GM19035 (cell line): ENCODE data around the gene ZNF324.
"Not testable (repeated sequence)": the region's sequence is repeated elsewhere in the genome, so short reads cannot be mapped to it uniquely, and the experiment has no call there.

ENCODE experiments used
- ATAC-seq: cut with Tn5 transposase; IDR thresholded peaks from one replicate; pipeline ENCODE4 v1.9.1; 2021; ENCODE audit not compliant: unreplicated experiment

Gene ZNF324

DNA sequence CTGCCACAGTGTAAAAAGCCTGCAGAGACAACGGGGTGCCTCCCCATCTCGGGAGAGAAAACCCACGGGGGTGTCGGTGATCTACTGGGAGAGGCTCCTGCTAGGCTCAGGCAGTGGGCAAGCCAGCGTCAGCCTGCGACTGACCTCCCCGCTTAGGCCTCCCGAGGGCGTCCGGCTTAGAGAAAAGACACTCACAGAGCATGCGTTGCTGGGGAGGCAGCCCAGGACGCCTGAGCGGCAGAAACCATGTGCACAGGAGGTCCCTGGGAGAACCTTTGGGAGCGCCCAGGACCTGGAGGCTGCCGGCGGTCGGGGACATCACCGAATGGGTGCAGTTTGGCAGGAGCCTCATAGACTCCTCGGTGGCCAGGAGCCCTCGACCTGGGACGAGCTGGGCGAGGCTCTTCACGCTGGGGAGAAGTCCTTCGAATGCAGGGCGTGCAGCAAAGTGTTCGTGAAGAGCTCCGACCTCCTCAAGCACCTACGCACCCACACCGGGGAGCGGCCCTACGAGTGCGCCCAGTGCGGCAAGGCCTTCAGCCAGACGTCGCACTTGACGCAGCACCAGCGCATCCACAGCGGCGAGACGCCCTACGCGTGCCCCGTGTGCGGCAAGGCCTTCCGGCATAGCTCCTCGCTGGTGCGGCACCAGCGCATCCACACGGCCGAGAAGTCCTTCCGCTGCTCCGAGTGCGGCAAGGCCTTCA is 4.1 kb downstream of the ZNF324 start:
- not testable (repeated sequence) for ATAC-seq

DNA sequence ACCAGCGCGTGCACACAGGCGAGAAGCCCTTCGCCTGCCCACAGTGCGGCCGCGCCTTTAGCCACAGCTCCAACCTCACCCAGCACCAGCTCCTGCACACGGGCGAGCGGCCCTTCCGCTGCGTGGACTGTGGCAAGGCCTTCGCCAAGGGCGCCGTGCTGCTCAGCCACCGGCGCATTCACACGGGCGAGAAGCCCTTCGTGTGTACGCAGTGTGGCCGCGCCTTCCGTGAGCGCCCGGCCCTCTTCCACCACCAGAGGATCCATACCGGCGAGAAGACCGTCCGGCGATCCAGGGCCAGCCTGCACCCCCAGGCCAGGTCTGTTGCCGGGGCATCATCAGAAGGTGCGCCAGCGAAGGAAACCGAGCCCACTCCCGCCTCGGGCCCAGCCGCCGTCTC is 4.9 kb downstream of the ZNF324 start:
- no peak for ATAC-seq

DNA sequence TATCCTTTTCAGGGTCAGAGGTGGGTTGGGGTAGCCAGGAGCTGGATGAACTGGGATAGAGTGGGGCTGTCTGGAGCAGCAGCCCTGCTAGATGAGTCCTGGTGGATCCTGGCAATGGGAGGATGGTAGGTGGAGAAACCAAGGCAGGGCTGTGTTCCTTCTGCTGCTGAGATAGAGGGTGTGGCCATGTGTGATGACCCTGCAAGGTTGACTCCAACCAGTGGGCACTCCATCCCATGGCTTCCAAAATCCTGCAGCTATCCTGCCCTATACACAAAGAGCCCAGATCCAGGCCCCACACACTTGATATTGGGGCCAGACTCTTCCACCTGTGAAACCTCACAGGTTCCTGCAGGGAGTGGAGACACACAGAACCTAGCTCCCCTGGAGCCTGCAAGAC is 6.9 kb downstream of the ZNF324 start:
- no peak for ATAC-seq

DNA sequence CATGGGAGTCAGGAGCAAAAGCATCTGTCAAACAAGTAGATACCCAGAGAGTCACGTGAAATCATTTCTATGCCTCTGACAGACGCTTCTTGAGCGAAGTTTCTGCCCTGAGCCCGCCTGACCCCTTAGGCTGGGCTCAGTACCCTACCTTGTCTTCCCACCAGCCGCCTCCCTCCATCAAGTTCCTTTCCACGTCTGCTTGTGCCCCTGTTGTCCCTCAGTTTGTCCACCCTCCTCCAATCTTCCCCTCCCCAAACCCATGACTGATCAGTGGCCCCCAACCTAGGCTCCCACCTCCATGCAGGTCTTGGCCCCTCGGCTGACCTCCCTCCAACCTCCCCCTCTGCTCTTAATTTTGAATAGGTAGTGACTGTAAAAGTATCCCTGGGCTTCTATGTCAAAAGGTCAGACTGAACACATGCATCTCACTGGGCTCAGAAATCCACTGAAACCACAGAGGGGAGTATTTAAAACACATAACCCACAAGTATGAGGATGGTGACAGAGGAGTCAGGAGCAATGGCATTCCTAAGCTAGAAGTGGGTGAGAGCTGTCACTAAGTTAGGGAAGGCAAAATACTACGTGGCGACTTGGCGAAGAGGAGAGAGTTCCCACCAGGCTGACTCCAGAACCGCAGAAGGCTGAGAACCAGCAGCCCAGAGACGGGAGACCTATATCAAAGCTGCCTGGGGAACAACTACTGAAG is 7.6 kb downstream of the ZNF324 start:
- no peak for ATAC-seq

DNA sequence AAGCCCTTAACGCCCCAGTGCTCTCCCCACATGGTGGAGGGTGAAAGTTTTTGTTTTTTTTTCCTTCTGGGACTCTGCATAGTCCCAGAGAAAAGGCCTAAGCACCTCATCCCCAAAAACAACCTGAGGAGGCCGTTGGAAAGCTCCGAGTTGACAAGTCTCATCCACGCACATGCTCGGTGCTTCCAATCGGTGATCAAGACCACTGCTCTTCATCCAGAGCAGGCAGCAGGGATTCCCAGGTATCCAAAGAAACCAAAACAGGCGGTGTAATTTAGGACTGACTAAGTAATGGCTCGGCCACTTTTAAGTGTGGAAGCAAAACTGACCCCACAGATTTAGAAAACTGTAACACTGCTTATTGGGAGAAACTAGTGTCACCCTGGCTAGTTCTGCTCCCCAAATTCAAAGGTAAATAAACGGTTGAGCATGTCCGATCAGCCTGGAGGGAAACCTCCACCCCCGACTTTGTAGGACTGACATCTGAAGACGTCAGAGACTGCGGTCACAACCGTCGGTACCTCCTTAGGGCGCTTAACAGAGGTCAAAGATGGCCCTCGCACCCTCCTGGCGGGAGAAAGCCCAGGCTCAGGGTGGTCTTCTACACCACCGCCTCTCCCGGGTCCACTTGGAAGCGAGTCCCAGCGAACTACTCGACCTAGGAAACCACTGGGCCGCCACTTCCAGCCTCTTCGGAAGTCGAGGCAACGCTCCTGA is 8.3 kb downstream of the ZNF324 start:
- peak; percentile 9 for ATAC-seq

DNA sequence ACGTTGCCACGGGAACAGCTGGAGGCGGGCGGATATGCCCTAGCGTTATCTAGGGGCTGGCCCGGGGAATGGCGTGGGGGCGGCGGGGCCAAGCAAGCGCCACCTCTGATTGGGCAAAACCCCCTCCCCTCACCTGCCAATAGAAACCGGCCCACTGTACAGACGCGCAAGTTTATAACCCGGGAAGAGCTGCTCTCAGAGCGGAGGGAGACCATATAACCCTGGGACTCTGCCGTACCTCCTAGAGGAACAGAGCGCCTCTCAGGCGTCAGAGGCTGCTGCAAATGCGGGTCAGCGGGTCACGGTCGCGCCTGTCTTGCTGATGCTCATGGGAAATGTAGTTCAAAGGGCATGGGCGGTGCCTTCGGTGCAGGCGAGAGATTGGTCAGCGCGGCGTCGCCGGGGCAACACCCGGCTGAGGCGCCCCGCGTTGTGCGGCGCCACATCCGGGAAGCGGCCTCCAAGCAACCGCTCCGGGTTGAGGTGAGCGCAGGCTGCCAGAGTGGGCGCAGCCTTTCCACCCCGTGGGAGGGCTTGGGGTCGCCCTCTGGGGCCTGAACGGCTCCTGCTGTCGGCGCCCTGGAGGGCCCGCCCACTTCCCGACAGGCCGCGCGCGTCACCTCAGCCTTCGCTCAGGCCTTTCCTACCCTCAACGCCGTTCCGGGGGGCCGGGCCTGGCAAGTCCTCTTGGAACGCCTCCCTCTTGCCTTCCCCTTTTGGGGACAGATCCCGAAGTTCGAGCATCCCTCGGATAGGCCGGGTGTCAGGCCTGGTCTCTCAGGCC is 9.0 kb downstream of the ZNF324 start, which contains the start of gene ZNF446:
TSS of gene ZNF446 (plus strand) at position 639 of the 784 bp plus-strand sequence. CDS start 867 bp downstream, outside the sequence.
- ATAC-seq = peak; percentile 87

DNA sequence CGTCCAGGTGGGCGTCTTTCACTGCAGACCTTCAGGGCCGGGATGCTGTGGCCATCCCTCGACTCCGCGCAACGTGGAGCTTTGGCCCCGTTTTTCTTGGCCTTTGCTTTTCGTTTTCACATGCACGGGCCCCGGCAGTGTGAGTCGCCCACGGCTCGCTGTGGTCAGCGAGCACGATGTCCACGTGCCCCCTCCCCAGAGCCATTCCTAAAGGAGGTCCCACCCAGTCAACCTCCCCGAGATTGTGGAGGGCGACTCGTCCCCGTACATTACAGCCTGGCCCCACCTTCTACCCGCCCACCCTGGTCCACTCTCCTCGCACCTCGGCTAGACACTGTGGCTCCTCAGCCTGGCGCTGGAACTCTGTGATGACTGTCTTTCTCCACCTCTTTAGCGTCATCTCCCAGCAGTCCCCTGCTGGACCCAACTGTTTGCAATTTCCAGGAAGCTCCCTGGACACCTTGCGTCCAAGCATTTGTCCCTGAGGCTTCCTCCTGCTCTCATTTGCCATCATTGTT is 9.7 kb downstream of the ZNF324 start:
- ATAC-seq = no peak

DNA sequence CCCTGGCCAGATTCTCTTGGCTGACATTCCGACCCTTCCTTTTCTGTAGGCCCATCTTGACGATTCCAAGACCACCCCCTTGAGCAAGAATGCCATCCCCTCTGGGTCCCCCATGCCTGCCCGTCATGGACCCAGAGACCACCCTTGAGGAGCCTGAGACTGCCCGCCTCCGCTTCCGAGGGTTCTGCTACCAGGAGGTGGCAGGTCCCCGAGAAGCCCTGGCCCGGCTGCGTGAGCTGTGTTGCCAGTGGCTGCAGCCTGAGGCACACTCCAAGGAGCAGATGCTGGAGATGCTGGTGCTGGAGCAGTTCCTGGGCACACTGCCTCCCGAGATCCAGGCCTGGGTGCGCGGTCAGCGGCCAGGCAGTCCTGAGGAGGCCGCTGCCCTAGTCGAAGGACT is 10.2 kb downstream of the ZNF324 start:
- no peak for ATAC-seq

DNA sequence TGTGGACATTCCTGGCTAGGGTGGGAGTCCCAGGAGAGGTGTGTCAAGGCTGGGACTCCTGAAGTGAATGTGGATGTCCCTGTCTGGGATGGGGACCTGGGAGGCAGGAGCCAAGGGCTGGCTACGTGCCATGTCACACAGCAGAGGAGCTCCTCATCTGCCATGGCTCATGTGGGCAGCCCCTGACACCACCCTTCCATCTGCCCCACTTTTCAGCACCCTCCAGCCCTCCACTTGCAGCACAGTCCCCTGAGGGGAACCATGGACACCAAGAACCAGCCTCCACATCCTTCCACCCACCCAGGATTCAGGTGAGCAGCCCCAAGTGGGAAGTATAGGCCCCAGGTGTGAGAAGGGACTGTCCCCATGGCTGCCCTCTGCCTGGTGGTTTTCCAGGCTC is 11.0 kb downstream of the ZNF324 start:
- no peak for ATAC-seq

DNA sequence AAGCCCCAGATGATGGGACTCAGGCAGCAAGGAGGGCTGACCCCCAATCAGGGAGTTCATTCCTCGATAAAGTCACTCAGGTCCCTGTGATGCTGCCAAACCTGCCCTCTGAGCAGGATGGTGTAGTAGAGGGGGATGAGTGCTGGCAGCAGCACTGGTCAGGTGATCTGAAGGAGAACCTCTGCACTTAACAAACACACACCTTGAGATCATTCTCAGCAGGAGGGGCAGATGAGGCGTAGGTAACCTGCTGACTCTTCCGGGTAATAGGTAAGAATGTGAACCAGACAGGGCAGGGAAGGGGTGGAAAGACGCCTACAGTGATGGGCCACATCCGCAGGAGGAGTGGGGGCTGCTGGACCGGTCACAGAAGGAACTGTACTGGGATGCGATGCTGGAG is 12.4 kb downstream of the ZNF324 start:
- ATAC-seq = no peak

DNA sequence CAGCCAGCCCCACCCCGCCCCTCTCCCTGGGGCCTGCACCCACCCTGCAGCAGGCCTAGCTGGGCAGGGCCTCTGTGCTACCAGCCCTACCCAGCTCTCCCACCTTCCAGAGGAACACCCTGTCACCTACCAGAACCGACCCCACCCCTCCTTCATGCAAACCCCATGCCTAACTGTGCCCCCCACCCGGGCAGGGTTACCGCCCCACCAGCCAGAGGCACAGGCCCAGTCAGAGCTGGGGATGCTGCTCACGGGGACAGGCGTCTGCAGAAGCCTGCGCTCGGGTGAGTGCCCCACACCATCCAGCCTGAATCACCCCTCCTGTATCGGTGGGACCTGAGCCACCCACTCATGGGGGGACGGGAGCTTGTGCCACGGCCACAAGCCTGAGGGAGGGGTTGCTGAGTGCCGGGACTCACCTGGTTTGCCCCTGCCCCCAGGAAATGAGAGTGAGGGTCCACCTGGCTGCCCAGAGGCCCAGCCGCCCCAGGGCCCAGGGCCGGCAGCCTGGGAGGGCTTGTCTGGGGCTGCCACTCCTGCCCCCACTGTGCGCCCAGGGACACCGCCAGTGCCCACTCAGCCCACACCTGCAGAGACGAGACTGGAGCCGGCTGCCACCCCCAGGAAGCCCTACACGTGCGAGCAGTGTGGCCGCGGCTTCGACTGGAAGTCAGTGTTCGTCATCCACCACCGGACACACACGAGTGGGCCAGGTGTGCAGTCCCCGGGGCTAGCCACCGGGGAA is 13.0 kb downstream of the ZNF324 start:
- no peak for ATAC-seq

DNA sequence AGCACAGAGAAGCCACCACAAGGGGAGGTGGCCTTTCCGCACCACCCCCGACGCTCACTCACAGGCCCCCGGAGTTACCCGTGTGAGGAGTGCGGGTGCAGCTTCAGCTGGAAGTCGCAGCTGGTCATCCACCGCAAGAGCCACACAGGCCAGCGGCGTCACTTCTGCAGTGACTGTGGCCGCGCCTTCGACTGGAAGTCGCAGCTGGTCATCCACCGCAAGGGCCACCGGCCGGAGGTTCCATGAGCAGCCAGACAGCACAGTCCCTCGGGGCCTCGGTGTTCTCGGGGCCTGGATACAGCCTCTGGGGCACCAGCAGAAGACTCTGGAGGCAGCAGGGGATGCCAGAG is 13.6 kb downstream of the ZNF324 start:
- no peak for ATAC-seq

DNA sequence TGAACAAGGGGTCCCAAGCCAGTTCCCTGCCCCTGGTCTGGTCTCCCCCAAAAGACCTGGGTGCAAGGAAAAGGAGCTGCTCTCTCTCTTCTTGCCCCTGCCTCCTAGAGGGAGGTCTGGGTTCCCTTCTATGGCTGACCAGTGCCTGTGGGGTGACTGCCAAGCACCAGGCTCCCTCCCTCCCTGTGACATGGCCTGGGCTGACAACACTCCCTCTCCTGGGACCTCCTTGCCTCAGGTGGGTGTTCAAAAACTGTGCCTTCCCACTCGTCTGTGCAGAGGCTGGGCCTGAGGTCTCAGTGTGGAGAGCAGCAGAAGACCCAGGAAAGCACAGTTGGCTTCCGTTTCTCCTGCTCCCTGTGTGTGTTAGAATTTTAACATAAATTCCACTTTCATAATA is 14.0 kb downstream of the ZNF324 start:
- ATAC-seq = no peak

DNA sequence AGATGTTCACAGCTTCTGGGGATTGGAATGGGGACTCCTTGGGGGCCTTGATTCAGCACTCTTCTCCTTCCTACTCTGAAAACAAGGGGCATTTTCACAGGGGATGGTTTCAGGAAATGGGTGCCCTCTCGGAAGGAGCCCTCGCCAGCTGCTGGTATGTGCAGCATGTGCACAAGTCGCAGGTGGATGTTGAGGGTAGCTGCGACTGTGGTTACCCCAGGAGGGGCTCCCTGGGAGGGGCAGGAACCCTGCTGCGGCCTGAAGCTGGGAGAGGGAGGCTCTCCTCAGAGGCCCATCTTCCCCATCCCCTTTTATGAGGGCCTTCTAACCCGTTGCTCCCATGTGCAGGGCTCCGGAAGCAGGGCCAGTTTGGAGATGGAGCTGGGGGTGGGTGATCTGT is 15.5 kb downstream of the ZNF324 start:
- ATAC-seq = no peak

DNA sequence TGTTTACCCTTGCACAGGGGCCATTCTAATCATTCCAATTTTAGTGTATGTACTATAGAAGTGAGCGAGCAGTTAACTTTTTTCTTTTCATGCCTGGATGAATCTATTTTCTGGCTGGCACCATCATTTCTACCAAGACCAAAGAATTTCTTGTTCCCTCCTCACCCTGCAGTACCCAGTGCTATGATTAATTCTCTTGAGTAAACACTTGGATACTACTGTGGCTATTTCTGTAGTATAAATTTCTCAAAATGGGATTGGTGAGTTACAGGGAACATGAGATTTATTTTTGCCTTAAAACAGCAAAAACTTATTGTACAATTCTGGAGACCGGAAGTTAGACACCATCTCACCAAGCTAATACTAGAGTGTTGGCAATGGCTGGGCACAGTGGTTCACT is 16.9 kb downstream of the ZNF324 start:
- ATAC-seq = no peak

DNA sequence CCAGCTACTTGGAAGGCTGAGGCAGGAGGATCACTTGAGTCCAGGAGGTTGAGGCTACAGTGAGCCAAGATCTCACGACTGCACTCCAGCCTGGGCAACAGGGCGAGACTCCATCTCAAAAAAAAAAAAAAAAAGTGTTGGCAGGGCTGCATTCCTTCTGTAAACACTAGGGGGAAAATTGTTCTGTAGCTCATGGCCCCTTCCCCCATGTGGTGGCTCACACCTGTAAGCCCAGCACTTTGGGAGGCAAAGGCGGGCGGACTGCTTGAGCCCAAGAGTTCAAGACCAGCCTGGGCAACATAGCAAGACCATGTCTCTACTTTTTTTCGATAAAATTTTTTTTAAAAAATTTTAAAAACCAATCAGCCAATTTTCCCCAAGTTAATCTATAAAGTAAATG is 17.5 kb downstream of the ZNF324 start:
- not testable (repeated sequence) for ATAC-seq

DNA sequence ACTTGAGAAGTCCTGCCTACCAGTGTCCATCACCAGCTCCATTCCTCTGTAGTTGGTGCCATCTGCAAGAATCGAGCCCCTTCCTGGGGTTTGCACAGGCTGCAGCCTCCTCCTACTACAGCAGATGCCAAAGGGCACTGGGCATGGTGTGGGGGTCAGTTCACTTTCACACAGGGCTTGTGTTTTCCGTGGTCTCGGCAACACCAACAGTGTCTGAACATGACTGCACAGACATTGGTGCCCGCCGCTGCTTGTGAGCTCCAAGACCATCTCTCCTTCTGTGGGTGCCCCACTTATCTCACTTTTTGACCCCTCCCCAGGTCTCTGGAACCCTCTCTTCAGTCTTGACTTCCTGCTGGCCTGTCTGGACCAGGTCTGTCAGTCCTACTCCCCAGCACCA is 24.5 kb downstream of the ZNF324 start:
- ATAC-seq = no peak

DNA sequence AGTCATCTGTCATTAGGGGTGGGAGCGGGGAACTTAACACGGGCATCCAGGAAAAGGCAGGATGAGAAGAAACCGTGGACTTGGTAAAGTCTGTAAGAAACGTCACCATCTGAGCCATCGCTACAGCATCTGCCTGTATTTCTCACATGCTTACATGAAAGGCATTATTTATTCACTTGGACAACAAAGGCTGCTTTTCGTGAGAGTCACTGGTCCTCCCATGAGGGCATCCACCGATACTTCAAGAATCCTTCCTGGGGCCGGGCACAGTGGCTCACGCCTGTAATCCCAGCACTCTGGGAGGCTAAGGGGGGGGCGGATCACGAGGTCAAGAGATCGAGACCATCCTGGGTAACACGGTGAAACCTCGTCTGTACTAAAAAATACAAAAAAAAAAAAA is 25.4 kb downstream of the ZNF324 start:
- no peak for ATAC-seq

DNA sequence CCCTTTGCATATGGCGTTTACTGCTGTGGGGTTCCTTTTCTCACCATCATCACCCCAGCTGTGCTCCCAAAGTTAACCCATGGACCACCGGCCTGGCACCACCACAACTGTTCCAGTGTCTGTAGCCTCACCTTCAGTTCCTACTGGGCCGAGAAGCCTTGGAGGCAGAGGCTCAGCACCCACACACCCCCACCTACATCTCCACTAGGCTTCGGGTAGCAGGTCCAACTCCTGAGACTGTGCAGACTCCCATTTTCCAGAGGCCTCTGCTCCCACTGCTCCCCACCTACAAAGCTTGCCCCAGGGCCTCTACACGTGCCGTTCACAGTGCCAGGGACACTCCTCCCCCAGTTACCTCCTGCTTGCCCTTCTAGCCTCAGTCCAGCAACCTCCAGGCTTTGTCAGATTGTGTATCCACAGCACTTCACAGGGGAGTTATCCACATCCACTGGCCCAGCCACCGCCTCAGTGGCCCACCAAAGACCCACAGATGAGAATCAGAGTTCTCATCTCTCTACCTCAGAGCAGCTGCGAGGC is 30.8 kb downstream of the ZNF324 start:
- no peak for ATAC-seq
